WTC11 (cell line): ENCODE data around the gene TPPP3. TPM values are rescaled to one million over a fixed set of nuclear protein-coding genes. Genes with fewer than 3 reads are reported as not detected.

ENCODE experiments used
- ATAC-seq: fragments of 200-7000 bp; cut with Tn5 transposase; 2 replicates; pipeline ENCODE4 v1.10.0; 2021; ENCODE audit warnings: mild to moderate bottlenecking, moderate library complexity
- CTCF ChIA-PET: fragments of 300-600 bp; sonication (Branson Sonifier 250); formaldehyde crosslinking; loops from one replicate; lab custom pipeline; 2021; ENCODE audit warnings: antibody characterized with exemption; lab: Charles Lee
- POLR2A ChIA-PET: fragments of 350-600 bp; sonication (Branson Sonifier 250); formaldehyde crosslinking; loops from one replicate; lab custom pipeline; 2021; ENCODE audit warnings: antibody characterized with exemption; lab: Charles Lee
- DNase-seq: peaks from one replicate; pipeline ENCODE4 v3.0.0; 2021; ENCODE audit warnings: low spot score
- H3K27ac Mint-ChIP-seq: 2 replicates; pipeline ENCODE4 v1.8.0; 2021; ENCODE audit warnings: mixed read lengths
- H3K27me3 Mint-ChIP-seq: 2 replicates; pipeline ENCODE4 v1.8.0; 2021; ENCODE audit warnings: low read depth, mild to moderate bottlenecking, moderate library complexity, mixed read lengths
- H3K36me3 Mint-ChIP-seq: 2 replicates; pipeline ENCODE4 v1.8.0; 2021; ENCODE audit warnings: mixed read lengths
- H3K4me1 Mint-ChIP-seq: 2 replicates; pipeline ENCODE4 v1.8.0; 2022; ENCODE audit warnings: mixed read lengths
- H3K4me3 Mint-ChIP-seq: 2 replicates; pipeline ENCODE4 v1.8.0; 2021; ENCODE audit warnings: mild to moderate bottlenecking, moderate library complexity, mixed read lengths
- H3K9me3 Mint-ChIP-seq: 2 replicates; pipeline ENCODE4 v1.8.0; 2021; ENCODE audit warnings: mixed read lengths
- ATF1 ChIP-seq: sonication (generic); formaldehyde crosslinking; IDR thresholded peaks from 2 replicates; pipeline ENCODE4 v1.8.1; 2023; ENCODE audit warnings: mild to moderate bottlenecking, moderate library complexity, missing genetic modification reagents
- ELF4 ChIP-seq: sonication (generic); formaldehyde crosslinking; IDR thresholded peaks from 2 replicates; pipeline ENCODE4 v1.8.1; 2022; ENCODE audit warnings: low read depth, mild to moderate bottlenecking, moderate library complexity, missing genetic modification reagents
- GRHL2 ChIP-seq: fragments of 250-450 bp; sonication (Bioruptor Pico); IDR thresholded peaks from 2 replicates; pipeline ENCODE4 v1.8.0; 2022; ENCODE audit warnings: mild to moderate bottlenecking, moderate library complexity; ENCODE audit not compliant: insufficient replicate concordance, severe bottlenecking
- JUN ChIP-seq: sonication (generic); formaldehyde crosslinking; IDR thresholded peaks from 2 replicates; pipeline ENCODE4 v1.8.0; 2023; ENCODE audit warnings: mild to moderate bottlenecking, missing genetic modification reagents
- NFATC4 ChIP-seq: fragments of 250-450 bp; sonication (Bioruptor Pico); IDR thresholded peaks from 2 replicates; pipeline ENCODE4 v1.9.0; 2021; ENCODE audit warnings: mild to moderate bottlenecking
- SMAD4 ChIP-seq: sonication (generic); formaldehyde crosslinking; IDR thresholded peaks from 2 replicates; pipeline ENCODE4 v1.8.0; 2022; ENCODE audit warnings: mild to moderate bottlenecking, missing genetic modification reagents
- TCF7 ChIP-seq: sonication (generic); formaldehyde crosslinking; IDR thresholded peaks from 2 replicates; pipeline ENCODE4 v1.8.0; 2022; ENCODE audit warnings: mild to moderate bottlenecking, low read depth, missing genetic modification reagents, moderate library complexity
- TEAD1 ChIP-seq: sonication (generic); formaldehyde crosslinking; IDR thresholded peaks from 2 replicates; pipeline ENCODE4 v1.8.0; 2022; ENCODE audit warnings: mild to moderate bottlenecking, missing genetic modification reagents
- ZBTB21 ChIP-seq: sonication (generic); formaldehyde crosslinking; IDR thresholded peaks from 2 replicates; pipeline ENCODE4 v1.8.1; 2023; ENCODE audit warnings: mild to moderate bottlenecking, missing genetic modification reagents, borderline replicate concordance
- ZNF317 ChIP-seq: sonication (generic); formaldehyde crosslinking; IDR thresholded peaks from 2 replicates; pipeline ENCODE4 v1.8.1; 2023; ENCODE audit warnings: low read depth, mild to moderate bottlenecking, moderate library complexity, missing genetic modification reagents, borderline replicate concordance
- ZNF396 ChIP-seq: fragments of 250-450 bp; sonication (Bioruptor Pico); IDR thresholded peaks from 2 replicates; pipeline ENCODE4 v1.8.0; 2021; ENCODE audit warnings: mild to moderate bottlenecking, moderate library complexity, borderline replicate concordance
- total RNA-seq: library from RNA; stranded (reverse); gene quantifications from 3 replicates; pipeline ENCODE4 v1.2.3, GENCODE V29; 2021
- TF ChIP-seq, protein P1 (sequence below): sonication (generic); formaldehyde crosslinking; IDR thresholded peaks from 2 replicates; pipeline ENCODE4 v1.8.0; 2023; ENCODE audit warnings: missing genetic modification reagents, mild to moderate bottlenecking, borderline replicate concordance
- TF ChIP-seq, protein P2 (sequence below): fragments of 250-450 bp; sonication (Bioruptor Pico); IDR thresholded peaks from 2 replicates; pipeline ENCODE4 v1.9.0; 2021; ENCODE audit warnings: mild to moderate bottlenecking
- TF ChIP-seq, protein P3 (sequence below): sonication (generic); formaldehyde crosslinking; IDR thresholded peaks from 2 replicates; pipeline ENCODE4 v1.8.1; 2022; ENCODE audit warnings: low read depth, mild to moderate bottlenecking, moderate library complexity, missing genetic modification reagents, borderline replicate concordance
- TF ChIP-seq, protein P4 (sequence below): sonication (generic); formaldehyde crosslinking; IDR thresholded peaks from 2 replicates; pipeline ENCODE4 v1.8.1; 2022; ENCODE audit warnings: low read depth, missing genetic modification reagents, borderline replicate concordance
- TF ChIP-seq, protein P5 (sequence below): sonication (generic); formaldehyde crosslinking; IDR thresholded peaks from 2 replicates; pipeline ENCODE4 v1.8.1; 2022; ENCODE audit warnings: mild to moderate bottlenecking, moderate library complexity, missing genetic modification reagents
- TF ChIP-seq, protein P6 (sequence below): sonication (generic); formaldehyde crosslinking; IDR thresholded peaks from 2 replicates; pipeline ENCODE4 v1.8.0; 2022; ENCODE audit warnings: mild to moderate bottlenecking, missing genetic modification reagents
- TF ChIP-seq, protein P7 (sequence below): sonication (generic); formaldehyde crosslinking; IDR thresholded peaks from 2 replicates; pipeline ENCODE4 v1.8.1; 2023; ENCODE audit warnings: mild to moderate bottlenecking, missing genetic modification reagents
- TF ChIP-seq, protein P8 (sequence below): sonication (generic); formaldehyde crosslinking; IDR thresholded peaks from 2 replicates; pipeline ENCODE4 v1.8.0; 2023; ENCODE audit warnings: missing genetic modification reagents

The TPPP3 gene
- total RNA-seq, 1 experiment from 2014 or later, result 0.74 TPM

DNA sequence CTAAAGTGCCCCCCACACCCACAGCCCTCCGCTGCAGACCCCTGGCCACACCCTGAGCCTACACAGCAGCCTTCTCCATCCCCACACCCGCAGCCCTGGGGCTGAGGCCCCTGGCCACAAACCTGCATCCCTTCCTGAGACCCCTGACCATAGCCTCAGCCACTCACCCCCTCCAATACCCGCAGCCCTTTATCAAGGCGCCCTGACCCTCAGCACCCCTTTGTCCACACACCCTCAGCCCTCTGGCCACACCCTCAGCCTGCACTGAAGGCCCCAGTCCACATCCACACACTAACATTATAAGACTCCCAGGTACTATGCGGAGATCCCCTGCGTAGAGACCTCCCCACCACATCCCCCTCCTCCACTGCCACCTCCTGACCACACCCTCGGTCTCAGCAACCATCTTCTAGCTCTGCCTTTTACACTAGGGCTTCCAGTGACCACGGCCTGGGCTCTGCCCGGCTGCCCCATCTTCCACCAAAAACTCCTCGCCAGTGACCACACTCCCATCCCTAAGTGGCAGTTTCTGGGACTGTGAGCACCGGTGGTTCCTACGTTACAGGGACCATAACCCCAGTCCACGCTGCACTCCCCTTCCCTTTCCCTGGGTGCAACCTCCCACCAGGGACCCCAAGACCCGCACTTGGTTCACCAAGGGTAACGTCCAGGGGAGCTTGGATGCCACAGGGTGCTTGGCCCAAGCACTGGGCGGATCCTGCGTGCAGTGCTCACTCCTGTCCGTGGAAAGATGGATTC, 818 bp downstream of the TPPP3 start (continued):
- TF ChIP-seq ELF4 (CRISPR knock-in tag) (no peak), TEAD1 (CRISPR knock-in tag) (no peak), ATF1 (CRISPR knock-in tag) (no peak), NFATC4 (no peak), GRHL2 (CRISPR knock-in tag) (no peak), TCF7 (CRISPR knock-in tag) (no peak), ZBTB21 (no peak), ZNF317 (no peak)
- TF ChIP-seq, protein P1, sequence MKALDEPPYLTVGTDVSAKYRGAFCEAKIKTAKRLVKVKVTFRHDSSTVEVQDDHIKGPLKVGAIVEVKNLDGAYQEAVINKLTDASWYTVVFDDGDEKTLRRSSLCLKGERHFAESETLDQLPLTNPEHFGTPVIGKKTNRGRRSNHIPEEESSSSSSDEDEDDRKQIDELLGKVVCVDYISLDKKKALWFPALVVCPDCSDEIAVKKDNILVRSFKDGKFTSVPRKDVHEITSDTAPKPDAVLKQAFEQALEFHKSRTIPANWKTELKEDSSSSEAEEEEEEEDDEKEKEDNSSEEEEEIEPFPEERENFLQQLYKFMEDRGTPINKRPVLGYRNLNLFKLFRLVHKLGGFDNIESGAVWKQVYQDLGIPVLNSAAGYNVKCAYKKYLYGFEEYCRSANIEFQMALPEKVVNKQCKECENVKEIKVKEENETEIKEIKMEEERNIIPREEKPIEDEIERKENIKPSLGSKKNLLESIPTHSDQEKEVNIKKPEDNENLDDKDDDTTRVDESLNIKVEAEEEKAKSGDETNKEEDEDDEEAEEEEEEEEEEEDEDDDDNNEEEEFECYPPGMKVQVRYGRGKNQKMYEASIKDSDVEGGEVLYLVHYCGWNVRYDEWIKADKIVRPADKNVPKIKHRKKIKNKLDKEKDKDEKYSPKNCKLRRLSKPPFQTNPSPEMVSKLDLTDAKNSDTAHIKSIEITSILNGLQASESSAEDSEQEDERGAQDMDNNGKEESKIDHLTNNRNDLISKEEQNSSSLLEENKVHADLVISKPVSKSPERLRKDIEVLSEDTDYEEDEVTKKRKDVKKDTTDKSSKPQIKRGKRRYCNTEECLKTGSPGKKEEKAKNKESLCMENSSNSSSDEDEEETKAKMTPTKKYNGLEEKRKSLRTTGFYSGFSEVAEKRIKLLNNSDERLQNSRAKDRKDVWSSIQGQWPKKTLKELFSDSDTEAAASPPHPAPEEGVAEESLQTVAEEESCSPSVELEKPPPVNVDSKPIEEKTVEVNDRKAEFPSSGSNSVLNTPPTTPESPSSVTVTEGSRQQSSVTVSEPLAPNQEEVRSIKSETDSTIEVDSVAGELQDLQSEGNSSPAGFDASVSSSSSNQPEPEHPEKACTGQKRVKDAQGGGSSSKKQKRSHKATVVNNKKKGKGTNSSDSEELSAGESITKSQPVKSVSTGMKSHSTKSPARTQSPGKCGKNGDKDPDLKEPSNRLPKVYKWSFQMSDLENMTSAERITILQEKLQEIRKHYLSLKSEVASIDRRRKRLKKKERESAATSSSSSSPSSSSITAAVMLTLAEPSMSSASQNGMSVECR (CRISPR knock-in tag), result no peak
- TF ChIP-seq, protein P2, sequence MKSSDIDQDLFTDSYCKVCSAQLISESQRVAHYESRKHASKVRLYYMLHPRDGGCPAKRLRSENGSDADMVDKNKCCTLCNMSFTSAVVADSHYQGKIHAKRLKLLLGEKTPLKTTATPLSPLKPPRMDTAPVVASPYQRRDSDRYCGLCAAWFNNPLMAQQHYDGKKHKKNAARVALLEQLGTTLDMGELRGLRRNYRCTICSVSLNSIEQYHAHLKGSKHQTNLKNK (CRISPR knock-in tag), result no peak
- TF ChIP-seq, protein P3, sequence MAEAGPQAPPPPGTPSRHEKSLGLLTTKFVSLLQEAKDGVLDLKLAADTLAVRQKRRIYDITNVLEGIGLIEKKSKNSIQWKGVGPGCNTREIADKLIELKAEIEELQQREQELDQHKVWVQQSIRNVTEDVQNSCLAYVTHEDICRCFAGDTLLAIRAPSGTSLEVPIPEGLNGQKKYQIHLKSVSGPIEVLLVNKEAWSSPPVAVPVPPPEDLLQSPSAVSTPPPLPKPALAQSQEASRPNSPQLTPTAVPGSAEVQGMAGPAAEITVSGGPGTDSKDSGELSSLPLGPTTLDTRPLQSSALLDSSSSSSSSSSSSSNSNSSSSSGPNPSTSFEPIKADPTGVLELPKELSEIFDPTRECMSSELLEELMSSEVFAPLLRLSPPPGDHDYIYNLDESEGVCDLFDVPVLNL (CRISPR knock-in tag), result no peak
- TF ChIP-seq, protein P4, sequence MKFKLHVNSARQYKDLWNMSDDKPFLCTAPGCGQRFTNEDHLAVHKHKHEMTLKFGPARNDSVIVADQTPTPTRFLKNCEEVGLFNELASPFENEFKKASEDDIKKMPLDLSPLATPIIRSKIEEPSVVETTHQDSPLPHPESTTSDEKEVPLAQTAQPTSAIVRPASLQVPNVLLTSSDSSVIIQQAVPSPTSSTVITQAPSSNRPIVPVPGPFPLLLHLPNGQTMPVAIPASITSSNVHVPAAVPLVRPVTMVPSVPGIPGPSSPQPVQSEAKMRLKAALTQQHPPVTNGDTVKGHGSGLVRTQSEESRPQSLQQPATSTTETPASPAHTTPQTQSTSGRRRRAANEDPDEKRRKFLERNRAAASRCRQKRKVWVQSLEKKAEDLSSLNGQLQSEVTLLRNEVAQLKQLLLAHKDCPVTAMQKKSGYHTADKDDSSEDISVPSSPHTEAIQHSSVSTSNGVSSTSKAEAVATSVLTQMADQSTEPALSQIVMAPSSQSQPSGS, result no peak
- TF ChIP-seq, protein P5, sequence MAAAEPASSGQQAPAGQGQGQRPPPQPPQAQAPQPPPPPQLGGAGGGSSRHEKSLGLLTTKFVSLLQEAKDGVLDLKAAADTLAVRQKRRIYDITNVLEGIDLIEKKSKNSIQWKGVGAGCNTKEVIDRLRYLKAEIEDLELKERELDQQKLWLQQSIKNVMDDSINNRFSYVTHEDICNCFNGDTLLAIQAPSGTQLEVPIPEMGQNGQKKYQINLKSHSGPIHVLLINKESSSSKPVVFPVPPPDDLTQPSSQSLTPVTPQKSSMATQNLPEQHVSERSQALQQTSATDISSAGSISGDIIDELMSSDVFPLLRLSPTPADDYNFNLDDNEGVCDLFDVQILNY (CRISPR knock-in tag), result no peak

DNA sequence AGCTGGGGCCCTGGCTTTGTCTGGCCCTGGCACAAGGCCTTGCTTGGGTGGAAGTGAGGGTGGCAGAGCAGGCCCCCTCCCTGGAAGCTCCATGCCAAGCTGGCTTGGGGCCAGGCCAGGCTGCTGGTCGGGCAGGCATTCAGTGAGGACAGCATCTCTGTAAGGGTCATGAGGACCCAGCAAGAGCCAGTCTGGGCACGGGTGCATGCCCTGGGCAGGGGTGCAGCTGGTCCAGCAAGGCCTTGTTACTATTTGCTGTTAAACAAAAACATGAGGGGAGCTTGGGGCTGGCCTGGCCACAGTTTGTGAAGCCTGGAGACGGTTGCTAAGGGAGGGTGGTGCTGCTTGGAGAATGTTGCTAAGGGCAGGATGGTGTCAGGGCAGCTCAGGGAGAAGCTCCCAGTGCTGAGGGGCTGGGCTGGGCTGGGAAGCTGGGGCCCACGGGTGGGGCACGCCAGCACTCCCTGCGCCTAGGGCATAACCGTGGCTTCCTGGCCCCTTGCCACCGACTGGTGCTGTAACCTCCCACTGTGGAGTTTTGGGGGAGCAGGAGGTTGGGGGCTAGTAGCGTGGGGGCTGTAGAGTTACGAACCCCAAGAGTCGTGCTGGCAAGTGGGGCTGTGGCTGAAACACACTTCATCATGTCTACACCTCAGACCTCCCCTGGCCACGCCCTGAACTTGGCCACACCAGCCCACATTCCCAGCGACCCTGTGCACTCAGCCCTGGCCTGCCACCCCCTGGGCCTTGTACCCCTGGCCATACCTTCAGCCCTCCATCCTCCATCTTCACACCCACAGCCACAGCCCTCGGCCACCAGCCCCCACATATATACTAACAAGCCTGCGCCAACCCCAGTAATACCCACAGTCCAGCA, 1.6 kb downstream of the TPPP3 start:
- H3K27me3 Mint-ChIP-seq, result peaks cover 55% of the 10 kb centered on the region
- H3K4me3 Mint-ChIP-seq, result no peak overlapping the region
- no peak for ATAC-seq
- no peaks in the 10 kb centered on the region for H3K36me3 Mint-ChIP-seq
- no peaks in the 10 kb centered on the region for H3K9me3 Mint-ChIP-seq
- CTCF ChIA-PET, result interaction anchor here (1.0 to 6.8 kb wide), 13 partner anchors 8 to 236 kb away, joined by 3 to 65 read pairs (median 15); partner anchors contain the start of genes ATP6V0D1, HSD11B2, KCTD19 and LRRC36
- H3K27ac Mint-ChIP-seq, result no peak overlapping the region
- POLR2A ChIA-PET, result no interaction called here
- DNase-seq, result no peak
- peaks cover 24% of the 10 kb centered on the region for H3K4me1 Mint-ChIP-seq
- TF ChIP-seq ZNF396 (CRISPR knock-in tag) (no peak), JUN (CRISPR knock-in tag) (no peak), SMAD4 (CRISPR knock-in tag) (no peak)
- TF ChIP-seq, protein P6, sequence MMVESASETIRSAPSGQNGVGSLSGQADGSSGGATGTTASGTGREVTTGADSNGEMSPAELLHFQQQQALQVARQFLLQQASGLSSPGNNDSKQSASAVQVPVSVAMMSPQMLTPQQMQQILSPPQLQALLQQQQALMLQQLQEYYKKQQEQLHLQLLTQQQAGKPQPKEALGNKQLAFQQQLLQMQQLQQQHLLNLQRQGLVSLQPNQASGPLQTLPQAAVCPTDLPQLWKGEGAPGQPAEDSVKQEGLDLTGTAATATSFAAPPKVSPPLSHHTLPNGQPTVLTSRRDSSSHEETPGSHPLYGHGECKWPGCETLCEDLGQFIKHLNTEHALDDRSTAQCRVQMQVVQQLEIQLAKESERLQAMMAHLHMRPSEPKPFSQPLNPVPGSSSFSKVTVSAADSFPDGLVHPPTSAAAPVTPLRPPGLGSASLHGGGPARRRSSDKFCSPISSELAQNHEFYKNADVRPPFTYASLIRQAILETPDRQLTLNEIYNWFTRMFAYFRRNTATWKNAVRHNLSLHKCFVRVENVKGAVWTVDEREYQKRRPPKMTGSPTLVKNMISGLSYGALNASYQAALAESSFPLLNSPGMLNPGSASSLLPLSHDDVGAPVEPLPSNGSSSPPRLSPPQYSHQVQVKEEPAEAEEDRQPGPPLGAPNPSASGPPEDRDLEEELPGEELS (CRISPR knock-in tag), result no peak
- TF ChIP-seq, protein P7, sequence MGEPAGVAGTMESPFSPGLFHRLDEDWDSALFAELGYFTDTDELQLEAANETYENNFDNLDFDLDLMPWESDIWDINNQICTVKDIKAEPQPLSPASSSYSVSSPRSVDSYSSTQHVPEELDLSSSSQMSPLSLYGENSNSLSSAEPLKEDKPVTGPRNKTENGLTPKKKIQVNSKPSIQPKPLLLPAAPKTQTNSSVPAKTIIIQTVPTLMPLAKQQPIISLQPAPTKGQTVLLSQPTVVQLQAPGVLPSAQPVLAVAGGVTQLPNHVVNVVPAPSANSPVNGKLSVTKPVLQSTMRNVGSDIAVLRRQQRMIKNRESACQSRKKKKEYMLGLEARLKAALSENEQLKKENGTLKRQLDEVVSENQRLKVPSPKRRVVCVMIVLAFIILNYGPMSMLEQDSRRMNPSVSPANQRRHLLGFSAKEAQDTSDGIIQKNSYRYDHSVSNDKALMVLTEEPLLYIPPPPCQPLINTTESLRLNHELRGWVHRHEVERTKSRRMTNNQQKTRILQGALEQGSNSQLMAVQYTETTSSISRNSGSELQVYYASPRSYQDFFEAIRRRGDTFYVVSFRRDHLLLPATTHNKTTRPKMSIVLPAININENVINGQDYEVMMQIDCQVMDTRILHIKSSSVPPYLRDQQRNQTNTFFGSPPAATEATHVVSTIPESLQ (CRISPR knock-in tag), result no peak
- TF ChIP-seq, protein P8, sequence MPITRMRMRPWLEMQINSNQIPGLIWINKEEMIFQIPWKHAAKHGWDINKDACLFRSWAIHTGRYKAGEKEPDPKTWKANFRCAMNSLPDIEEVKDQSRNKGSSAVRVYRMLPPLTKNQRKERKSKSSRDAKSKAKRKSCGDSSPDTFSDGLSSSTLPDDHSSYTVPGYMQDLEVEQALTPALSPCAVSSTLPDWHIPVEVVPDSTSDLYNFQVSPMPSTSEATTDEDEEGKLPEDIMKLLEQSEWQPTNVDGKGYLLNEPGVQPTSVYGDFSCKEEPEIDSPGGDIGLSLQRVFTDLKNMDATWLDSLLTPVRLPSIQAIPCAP (CRISPR knock-in tag), result no peak
